A673 (cell line): Measurements from ENCODE around the gene KCND3. TPM values are rescaled to one million over a fixed set of nuclear protein-coding genes. Genes with fewer than 3 reads are reported as not detected.

Experiments
- BruUV-seq: library from RNA; stranded (reverse); fragments of 400-500 nt; replicated peaks from 2 replicates; lab custom pipeline; 2021; lab: Mats Ljungman, UMichigan
- CTCF ChIA-PET: fragments of 300-600 bp; sonication (Branson Sonifier 250); formaldehyde crosslinking; loops from one replicate; lab custom pipeline; 2022; ENCODE audit warnings: antibody characterized with exemption; lab: Charles Lee
- POLR2A ChIA-PET: fragments of 300-600 bp; sonication (Branson Sonifier 250); formaldehyde crosslinking; loops from one replicate; lab custom pipeline; 2022; ENCODE audit warnings: antibody characterized with exemption; ENCODE audit not compliant: low non-redundant PET; lab: Charles Lee
- DNase-seq: peaks from one replicate; pipeline ENCODE4 v3.0.0-alpha.2; 2015; ENCODE audit warnings: low spot score
- H3K27ac ChIP-seq: fragments of 200-600 bp; sonication (generic); 2 replicates; pipeline ENCODE4 v1.5.1; 2016; ENCODE audit warnings: mixed run types, low read depth, mild to moderate bottlenecking, mixed read lengths, antibody characterized with exemption, low read length; ENCODE audit not compliant: poor library complexity, severe bottlenecking
- H3K27me3 ChIP-seq: fragments of 200-600 bp; sonication (generic); replicated peaks from 2 replicates; pipeline ENCODE4 v1.6.1; 2017; ENCODE audit warnings: mixed run types, low read depth, mild to moderate bottlenecking, mixed read lengths, antibody characterized with exemption, low read length; ENCODE audit not compliant: insufficient read depth, poor library complexity
- H3K36me3 ChIP-seq: fragments of 200-600 bp; sonication (generic); 2 replicates; pipeline ENCODE4 v1.6.1; 2016; ENCODE audit warnings: mixed run types, mild to moderate bottlenecking, mixed read lengths, antibody characterized with exemption, low read length; ENCODE audit not compliant: insufficient read depth, poor library complexity, severe bottlenecking
- H3K4me1 ChIP-seq: fragments of 200-600 bp; sonication (generic); 2 replicates; pipeline ENCODE4 v1.6.1; 2017; ENCODE audit warnings: mixed run types, mild to moderate bottlenecking, mixed read lengths, antibody characterized with exemption, low read length; ENCODE audit not compliant: insufficient read depth, poor library complexity, severe bottlenecking
- H3K4me3 ChIP-seq: fragments of 200-600 bp; sonication (generic); 2 replicates; pipeline ENCODE4 v1.5.1; 2016; ENCODE audit warnings: low read depth, mixed run types, mild to moderate bottlenecking, mixed read lengths, low read length; ENCODE audit not compliant: poor library complexity, severe bottlenecking
- H3K9me3 ChIP-seq: fragments of 200-600 bp; sonication (generic); 2 replicates; pipeline ENCODE4 v1.6.1; 2016; ENCODE audit warnings: mixed run types, low read depth, mild to moderate bottlenecking, mixed read lengths, antibody characterized with exemption, low read length; ENCODE audit not compliant: poor library complexity, severe bottlenecking
- EZH2 ChIP-seq: fragments of 200-600 bp; sonication (generic); IDR thresholded peaks from 2 replicates; pipeline ENCODE4 v1.6.1; 2017; ENCODE audit warnings: borderline replicate concordance, low read depth, mild to moderate bottlenecking, mixed read lengths, antibody characterized with exemption, low read length; ENCODE audit not compliant: poor library complexity, severe bottlenecking
- intact Hi-C: fragments of 100-400 bp; cut with micrococcal nuclease; formaldehyde crosslinking; loops from one replicate; pipeline ENCODE4 v1.10.0; 2022; ENCODE audit not compliant: unreplicated experiment
- total RNA-seq: library from RNA; stranded (reverse); gene quantifications from 2 replicates; pipeline ENCODE4 v1.2.3, GENCODE V29; 2021
- TF ChIP-seq, protein P1 (sequence below): fragments of 300-800, 200-600 bp; sonication (generic); conservative IDR thresholded peaks from 2 replicates; pipeline ENCODE4 v1.5.1; 2017; ENCODE audit warnings: low read depth, mild to moderate bottlenecking, antibody characterized with exemption, low read length, moderate library complexity, mixed read lengths

The KCND3 gene
- total RNA-seq, 1 experiment from 2014 or later = not detected

DNA sequence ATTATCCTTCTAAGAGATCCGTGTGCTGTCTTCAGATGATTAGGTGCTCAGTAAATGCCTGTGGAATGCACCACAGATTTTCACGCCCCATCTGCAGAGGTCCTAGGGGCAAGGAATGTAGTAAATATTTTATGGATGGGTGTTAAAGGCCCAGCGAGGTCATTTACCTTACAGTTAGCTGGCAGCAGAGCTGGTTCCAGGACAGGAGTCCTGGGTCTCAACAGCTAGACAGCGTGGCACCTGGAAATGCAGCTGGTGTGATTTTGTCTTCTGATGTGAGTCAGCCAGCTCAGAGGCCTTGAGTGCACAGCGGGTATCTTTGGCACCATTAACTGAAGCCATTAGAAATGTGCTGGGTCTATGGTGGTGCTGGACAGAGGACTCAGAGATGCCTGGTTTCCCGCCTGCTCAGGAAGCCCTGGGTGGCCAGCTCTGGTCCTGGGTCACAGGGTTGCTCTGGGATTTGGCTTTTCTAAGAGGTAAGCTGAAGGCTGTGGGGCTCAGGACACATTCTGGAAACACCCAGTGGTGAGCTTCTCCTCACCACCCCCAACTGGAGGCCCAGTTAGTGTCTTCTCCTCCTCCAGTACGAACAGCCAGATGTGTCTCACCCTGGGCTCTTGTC lies 168.2 kb downstream of the KCND3 start:
- BruUV-seq = no TSS peak
- TF ChIP-seq, protein P1, sequence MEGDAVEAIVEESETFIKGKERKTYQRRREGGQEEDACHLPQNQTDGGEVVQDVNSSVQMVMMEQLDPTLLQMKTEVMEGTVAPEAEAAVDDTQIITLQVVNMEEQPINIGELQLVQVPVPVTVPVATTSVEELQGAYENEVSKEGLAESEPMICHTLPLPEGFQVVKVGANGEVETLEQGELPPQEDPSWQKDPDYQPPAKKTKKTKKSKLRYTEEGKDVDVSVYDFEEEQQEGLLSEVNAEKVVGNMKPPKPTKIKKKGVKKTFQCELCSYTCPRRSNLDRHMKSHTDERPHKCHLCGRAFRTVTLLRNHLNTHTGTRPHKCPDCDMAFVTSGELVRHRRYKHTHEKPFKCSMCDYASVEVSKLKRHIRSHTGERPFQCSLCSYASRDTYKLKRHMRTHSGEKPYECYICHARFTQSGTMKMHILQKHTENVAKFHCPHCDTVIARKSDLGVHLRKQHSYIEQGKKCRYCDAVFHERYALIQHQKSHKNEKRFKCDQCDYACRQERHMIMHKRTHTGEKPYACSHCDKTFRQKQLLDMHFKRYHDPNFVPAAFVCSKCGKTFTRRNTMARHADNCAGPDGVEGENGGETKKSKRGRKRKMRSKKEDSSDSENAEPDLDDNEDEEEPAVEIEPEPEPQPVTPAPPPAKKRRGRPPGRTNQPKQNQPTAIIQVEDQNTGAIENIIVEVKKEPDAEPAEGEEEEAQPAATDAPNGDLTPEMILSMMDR = no peak
- TF ChIP-seq EZH2 = no peak
- no peaks in the 10 kb centered on the region for H3K4me1 ChIP-seq
- no peak for DNase-seq
- intact Hi-C loops = no loop called here
- H3K9me3 ChIP-seq = no peaks in the 10 kb centered on the region
- H3K27ac ChIP-seq = no peak overlapping the region
- no peak overlapping the region for H3K4me3 ChIP-seq
- H3K36me3 ChIP-seq = no peaks in the 10 kb centered on the region
- peaks cover 36% of the 10 kb centered on the region for H3K27me3 ChIP-seq
- ChIA-PET POLR2A (no interaction called here), CTCF (no interaction called here)

DNA sequence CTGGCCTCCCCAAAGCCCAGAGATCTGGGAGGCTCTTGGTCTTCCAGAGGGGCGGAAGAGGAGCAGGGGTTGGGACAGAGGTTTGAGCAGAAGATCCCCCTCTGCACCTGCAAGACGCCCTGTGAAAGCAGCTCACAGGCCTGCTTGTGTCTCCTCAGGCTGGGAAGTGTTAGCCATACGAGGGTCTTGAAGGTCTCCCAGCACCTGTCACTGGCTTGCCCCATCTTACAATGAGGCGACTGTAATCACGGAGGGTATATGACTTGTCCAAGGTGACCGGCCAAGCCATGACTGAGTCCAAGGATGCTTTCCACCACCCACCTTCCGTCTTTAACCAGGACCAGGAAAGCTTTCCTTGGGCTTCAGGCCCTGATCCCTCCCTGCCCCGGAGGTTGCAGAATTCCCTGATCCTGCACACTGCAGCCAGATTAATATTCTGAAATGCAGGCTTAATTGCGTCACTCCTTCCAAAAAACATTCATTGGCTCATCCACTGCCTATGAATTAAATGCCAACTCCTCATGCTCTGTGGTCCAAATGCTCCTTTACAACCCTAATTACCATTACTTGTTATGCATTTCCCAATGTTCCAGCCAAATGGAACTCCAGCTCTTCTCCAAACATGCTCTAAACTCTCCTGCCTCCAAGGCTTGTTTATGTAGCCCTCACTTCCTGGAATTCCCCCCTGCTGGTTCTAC lies 169.8 kb downstream of the KCND3 start:
- Histone ChIP-seq H3K36me3 (no peaks in the 10 kb centered on the region), H3K4me3 (no peak overlapping the region), H3K9me3 (no peaks in the 10 kb centered on the region), H3K27me3 (peaks cover 21% of the 10 kb centered on the region), H3K27ac (no peak overlapping the region), H3K4me1 (no peaks in the 10 kb centered on the region)
- TF ChIP-seq, protein P1 = no peak
- no peak for TF ChIP-seq EZH2
- ChIA-PET POLR2A (no interaction called here), CTCF (no interaction called here)
- intact Hi-C loops = no loop called here
- BruUV-seq = no TSS peak
- DNase-seq = no peak

DNA sequence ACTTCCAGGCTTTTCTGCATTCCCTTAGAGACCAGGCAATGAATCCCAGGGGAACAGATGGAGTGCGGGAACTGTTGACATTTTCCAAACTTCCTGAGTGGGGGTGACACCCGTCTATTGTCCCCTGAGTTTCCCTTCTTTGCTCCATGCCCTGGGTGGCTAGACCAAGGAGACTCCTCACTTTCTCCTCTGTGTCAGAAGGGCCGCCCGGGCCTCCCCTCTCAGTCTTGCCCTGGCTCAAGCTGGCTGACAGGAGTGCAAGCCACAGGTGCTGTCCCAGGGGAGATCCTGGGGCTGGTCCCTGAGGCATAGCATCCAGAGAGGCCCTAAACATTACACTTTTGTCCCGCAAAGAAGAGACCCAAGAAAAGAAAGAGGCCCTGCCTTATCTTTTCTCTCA lies 170.9 kb downstream of the KCND3 start:
- ChIA-PET POLR2A (no interaction called here), CTCF (no interaction called here)
- Histone ChIP-seq H3K36me3 (no peaks in the 10 kb centered on the region), H3K9me3 (no peaks in the 10 kb centered on the region), H3K4me3 (no peak overlapping the region), H3K27ac (no peak overlapping the region), H3K27me3 (peaks cover 15% of the 10 kb centered on the region), H3K4me1 (no peaks in the 10 kb centered on the region)
- BruUV-seq = no TSS peak
- DNase-seq = no peak
- intact Hi-C loops = no loop called here
- TF ChIP-seq EZH2 = no peak
- TF ChIP-seq, protein P1 = no peak
